ENCODE results near the gene NADSYN1.

The NADSYN1 gene

DNA sequence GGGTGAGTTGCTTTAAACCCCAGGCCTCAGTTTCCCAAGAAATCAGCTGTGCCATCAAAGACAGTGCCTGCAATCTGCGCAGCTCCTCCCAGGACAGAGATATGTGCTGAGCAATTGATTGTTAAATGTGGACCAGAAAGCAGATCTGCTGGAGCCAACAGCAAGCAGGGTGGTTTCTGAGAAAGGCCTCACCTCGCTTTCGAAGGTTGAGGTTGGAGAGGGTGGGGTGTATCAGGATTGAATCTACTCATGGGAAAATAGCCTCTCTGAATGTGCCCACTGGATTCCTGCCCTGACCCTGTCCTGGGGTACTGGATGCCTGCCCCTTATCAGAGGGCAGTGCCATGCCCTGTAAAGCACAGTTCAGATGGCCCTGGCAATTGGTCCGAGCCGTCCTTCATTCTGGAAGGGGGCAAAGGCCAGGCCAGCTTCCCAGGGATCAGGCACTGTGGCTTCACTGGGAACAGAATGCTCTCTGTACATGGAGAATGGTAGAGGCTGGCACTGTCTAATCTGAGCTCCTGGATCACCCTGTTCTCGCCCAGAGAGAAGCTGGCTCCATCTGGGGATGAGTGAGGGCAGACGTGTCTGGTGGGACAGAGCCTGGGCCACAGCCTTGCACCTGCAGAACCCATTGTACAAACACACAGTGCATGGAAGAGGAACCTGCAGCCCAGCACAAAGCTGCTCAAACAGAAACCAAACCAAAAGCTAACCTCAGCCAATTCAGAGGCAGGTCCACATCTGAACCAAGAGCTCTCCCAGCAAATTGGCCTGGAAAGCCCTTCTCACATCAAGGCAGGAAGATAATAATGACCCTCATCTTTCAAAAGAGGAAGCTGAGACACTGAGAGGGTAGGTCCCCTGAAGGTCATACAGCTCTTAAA is 20.0 kb upstream of the NADSYN1 start:
- in situ Hi-C loops (cut with HindIII; ENCODE audit: low sequenced_read_pairs) = no loop called here

DNA sequence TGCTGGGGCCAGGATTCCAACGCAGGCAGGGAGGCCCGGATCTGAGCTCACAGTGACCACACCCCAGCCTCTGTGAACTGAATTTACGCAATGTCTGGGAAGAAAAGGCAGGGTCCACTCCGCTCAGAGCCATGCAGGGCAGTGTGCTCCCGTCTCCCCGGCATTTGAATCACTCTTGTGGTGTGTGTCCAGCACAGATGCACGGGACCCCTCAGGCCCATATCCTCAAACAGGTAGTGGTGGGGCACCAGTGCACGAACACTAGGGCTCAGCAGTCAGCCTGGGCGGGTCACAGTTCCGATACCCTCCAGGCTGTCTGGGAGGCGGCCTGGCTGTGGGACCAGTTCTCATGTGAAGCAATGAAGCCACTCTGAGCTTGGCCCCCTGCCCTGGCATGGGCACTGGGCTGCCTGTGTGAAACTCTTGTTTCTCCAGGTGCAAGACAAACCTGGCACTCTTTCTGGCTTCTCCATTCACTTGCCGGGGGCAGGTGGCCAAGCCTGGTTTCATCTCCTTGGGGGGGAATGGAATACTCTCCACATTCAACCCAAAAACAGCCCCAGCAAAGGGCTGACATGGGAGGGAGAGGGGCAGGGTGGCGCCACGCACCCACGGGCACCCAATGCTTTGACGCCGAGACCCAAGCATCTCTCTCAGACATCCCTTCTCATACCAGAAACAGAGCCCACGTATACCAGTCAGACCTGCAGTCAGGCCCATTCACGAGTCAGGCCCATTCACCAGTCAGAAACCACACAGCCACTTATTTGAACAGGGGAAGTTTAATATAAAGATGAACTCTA is 19.2 kb upstream of the NADSYN1 start:
- in situ Hi-C loops (cut with HindIII; ENCODE audit: low sequenced_read_pairs) = no loop called here

DNA sequence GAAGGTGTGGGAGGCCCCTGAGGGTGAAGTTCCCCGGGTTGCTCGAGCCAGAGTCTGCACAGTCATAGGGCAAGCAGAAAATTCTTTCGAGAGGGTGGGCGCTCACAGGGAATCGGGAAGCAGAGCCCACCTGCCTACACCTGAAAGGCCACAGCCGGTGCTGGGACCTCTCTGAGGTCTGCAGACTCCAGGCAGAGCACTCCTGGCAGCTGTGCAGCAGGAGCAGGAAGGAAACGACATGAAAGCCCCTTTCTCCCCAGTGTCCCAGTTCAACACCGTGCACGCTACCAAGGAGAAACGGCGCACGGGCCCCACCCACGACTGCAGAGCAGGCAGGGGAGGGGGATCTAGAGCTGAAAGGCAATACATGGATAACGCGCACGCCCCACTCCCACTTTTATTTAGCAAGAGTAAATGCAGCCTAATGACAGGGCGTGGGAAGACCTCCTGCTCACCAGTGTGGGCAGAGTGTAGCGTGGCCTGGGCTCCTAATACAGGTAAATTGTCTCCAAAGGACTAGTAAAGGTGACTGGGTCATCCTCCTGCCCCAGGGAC is 18.4 kb upstream of the NADSYN1 start:
- in situ Hi-C loops (cut with HindIII; ENCODE audit: low sequenced_read_pairs) = no loop called here

DNA sequence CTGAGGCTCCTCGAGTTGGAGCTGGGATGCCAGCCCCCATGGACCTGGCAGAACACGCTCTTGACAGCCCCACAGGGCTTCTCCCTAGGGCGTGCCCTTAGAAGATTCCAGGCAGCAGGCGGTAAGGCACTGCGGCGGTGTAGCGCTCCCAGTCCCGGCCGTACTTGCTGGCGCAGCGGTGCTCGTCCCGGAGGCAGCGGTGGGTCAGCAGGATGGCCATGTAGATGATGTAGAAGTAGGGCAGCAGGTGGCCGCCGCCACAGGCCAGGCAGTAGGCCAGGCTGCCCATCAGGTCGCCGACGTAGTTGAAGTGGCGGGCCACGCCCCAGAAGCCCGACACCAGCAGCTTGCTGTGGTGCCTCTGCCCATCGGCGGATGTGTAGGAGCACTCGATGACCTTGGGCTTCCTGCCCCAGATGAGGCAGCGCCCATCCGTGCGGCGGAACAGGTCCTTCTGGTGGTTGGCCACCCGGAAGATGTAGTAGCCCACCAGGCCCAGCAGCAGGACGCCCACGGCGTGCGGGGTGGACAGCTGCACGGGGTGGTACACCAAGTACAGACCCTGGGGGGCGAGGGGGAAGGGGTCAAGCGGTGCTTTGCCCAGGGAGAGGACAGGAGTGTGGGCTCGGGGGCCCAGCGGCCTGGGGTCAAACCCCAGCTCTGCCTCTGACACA is 17.6 kb upstream of the NADSYN1 start:
- in situ Hi-C loops (cut with HindIII; ENCODE audit: low sequenced_read_pairs) = no loop called here

- in situ Hi-C loops (cut with HindIII; ENCODE audit: low sequenced_read_pairs) = no loop called here
These were observed 16.1 kb upstream of the NADSYN1 start for GRCh38 chr11:71436861-71437260.

- in situ Hi-C loops (cut with HindIII; ENCODE audit: low sequenced_read_pairs) = no loop called here
These were observed 15.6 kb upstream of the NADSYN1 start for GRCh38 chr11:71437399-71437798.

GRCh38 chr11:71437879-71438278 is 15.1 kb upstream of the NADSYN1 start:
- in situ Hi-C loops (cut with HindIII; ENCODE audit: low sequenced_read_pairs) = no loop called here

GRCh38 chr11:71438650-71439049 is 14.4 kb upstream of the NADSYN1 start:
- in situ Hi-C loops (cut with HindIII; ENCODE audit: low sequenced_read_pairs) = no loop called here

- in situ Hi-C loops (cut with HindIII; ENCODE audit: low sequenced_read_pairs) = loop anchor here (10.0 kb wide), 1 partner anchor 135 kb away; no protein-coding TSS in a partner anchor
These were observed 12.8 kb upstream of the NADSYN1 start for GRCh38 chr11:71440021-71440755.

GRCh38 chr11:71441251-71441650 is 11.8 kb upstream of the NADSYN1 start:
- in situ Hi-C loops (cut with HindIII; ENCODE audit: low sequenced_read_pairs) = loop anchor here (10.0 kb wide), 1 partner anchor 134 kb away; no protein-coding TSS in a partner anchor

- in situ Hi-C loops (cut with HindIII; ENCODE audit: low sequenced_read_pairs) = loop anchor here (10.0 kb wide), 1 partner anchor 133 kb away; no protein-coding TSS in a partner anchor
These were observed 10.9 kb upstream of the NADSYN1 start for GRCh38 chr11:71442123-71442522.

- in situ Hi-C loops (cut with HindIII; ENCODE audit: low sequenced_read_pairs) = loop anchor here (10.0 kb wide), 1 partner anchor 132 kb away; no protein-coding TSS in a partner anchor
These were observed 10.1 kb upstream of the NADSYN1 start for GRCh38 chr11:71442880-71443279.

DNA sequence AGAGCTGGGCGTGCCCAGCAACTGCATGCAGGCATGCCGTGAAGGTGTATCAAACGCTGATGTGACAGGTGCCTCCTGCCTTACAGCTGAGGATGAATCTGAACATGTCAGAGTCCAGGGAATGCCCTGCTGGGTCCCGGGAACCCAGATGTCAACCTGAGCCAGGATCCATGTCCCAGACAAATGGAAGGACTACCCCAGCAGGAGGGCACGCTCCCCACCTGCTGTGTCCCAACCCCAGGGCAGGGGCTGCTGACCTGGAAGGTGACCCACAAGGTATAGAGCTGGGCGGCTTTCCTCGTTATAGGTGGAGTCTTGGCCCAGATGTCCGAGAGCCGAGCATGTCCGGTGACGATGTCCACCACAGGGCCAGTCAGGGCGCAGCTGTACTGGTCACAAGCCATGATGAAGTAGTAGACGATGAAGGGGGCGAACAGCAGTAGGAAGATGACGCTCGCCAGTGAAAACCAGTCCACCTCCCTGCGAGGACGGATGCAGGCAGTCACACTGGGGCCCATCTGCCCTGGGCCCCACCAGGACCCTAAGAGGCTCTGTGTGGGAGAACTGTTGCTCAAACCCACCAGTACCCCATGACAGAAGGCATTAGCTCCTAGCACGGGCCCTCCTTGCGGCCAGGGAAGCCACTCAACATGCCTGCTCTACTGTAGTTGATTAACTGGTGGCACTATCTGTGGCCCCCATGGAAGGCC is 9.1 kb upstream of the NADSYN1 start:
- in situ Hi-C loops (cut with HindIII; ENCODE audit: low sequenced_read_pairs) = loop anchor here (10.0 kb wide), 1 partner anchor 131 kb away; no protein-coding TSS in a partner anchor

GRCh38 chr11:71444811-71445210 is 8.2 kb upstream of the NADSYN1 start:
- in situ Hi-C loops (cut with HindIII; ENCODE audit: low sequenced_read_pairs) = loop anchor here (10.0 kb wide), 1 partner anchor 130 kb away; no protein-coding TSS in a partner anchor

GRCh38 chr11:71446150-71446549 is 6.9 kb upstream of the NADSYN1 start:
- in situ Hi-C loops (cut with HindIII; ENCODE audit: low sequenced_read_pairs) = loop anchor here (10.0 kb wide), 1 partner anchor 129 kb away; no protein-coding TSS in a partner anchor

DNA sequence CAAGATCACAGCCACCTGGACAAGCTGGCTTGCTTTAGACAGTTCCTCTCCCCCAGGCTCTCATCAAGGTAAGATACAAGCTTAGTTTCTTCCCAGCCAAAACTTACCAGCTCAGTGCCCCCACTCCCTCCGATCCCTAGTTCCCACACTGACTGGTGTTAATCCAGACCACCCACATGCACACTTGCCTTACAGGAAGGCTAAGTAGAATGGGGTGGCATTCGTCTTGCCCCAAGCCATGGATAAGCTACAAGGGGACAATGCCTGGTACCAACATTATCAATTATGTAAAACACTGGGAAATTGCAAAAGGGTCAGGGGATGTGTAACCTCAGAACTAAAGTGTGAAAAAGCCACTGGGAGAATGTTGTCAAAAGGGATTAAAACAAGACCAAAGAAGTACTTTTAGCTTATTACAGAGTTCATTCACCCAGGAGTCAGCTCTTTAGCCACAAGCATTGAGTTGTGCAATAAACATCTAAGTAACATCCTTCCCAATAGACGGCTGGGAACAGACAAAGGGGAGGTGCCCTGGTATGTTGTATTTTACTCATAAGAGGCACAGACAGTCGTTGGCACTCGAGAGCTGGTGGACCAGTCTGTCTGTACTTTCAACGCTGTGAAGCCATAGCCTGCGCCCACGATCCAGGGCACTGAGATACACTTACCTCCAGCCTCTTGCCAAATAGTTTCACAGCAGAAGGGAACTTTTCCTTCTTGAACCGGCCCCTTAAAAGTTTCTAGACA is 5.9 kb upstream of the NADSYN1 start:
- in situ Hi-C loops (cut with HindIII; ENCODE audit: low sequenced_read_pairs) = loop anchor here (10.0 kb wide), 1 partner anchor 128 kb away; no protein-coding TSS in a partner anchor

GRCh38 chr11:71447791-71448256 is 5.2 kb upstream of the NADSYN1 start:
- in situ Hi-C loops (cut with HindIII; ENCODE audit: low sequenced_read_pairs) = loop anchor here (10.0 kb wide), 1 partner anchor 127 kb away; no protein-coding TSS in a partner anchor

Measured in endothelial cell of hepatic sinusoid (primary cell).